HG03439 (cell line): ENCODE data around the gene BUB3.

Source experiments
- ATAC-seq: cut with Tn5 transposase; IDR thresholded peaks from one replicate; pipeline ENCODE4 v1.9.1; 2021; ENCODE audit warnings: mild to moderate bottlenecking, moderate library complexity; ENCODE audit not compliant: unreplicated experiment

The BUB3 gene

DNA sequence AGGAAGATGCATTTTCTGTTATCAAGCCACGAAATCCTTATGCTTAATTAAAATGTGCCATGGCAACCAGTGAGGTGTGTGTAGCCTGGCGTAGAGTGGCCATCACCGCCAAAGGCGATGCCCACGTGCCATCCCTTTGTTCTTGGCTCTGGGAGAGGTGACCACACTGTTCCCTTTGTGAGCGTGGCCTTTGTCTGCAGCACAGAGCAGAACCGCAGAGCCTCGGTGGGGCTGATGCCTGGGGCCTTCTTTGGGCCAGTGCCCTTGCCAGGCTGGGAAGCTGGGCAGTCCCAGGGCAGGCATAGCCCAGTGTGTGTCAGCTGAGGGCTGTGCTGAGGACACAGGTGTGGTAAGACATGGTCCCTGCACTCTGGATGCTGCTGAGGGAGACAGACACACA is 48.3 kb downstream of the BUB3 start:
- ATAC-seq = no peak

DNA sequence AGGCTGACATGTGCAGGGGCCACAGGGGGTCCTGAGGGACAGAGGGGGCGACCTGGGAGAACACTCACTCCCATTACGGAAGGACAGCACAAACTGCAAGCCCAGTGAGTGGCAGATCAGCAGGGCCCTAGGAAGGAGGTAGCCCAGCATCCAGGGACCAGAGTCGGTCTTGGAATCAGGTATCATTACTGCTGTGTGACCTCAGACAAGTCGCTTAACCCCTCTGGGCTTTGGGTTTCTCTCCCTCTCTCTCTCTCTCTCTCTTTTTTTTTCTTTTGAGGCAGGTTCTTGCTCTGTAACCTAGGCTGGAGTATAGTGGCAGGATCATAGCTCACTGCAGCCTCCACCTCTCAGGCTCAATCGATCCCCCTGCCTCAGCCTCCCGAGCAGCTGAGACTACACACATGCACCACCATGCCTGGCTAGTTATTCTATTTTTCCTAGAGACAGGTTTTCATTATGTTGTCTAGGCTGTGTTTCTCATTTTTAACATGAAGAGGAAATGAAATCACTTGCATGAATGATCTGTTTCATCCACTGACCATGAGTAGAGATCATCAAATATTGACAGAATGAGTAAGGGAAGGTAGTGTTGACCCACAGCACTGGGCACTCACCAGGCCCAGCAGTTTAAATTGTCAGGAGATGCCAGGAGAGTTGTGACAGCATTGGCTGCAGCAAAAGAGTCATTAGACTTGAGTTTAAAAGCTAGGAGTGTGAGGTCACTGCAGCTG is 49.4 kb downstream of the BUB3 start:
- no peak for ATAC-seq

DNA sequence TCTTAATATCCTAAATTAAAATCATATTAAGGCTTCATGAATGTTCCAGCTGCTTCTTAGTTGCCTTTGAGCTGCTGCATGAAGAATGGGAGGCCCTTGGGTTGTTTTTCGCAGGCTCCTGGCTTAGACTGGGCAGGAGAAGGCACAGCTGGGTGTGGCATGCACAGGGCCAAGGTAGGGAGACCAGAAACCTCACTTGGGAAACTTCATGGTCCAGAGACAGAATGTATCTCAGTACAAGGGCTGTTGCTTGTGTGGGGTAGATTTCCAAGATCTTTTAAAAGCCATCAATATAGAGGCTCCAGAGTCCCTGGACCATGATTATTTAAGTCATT is 49.9 kb downstream of the BUB3 start:
- ATAC-seq = no peak

DNA sequence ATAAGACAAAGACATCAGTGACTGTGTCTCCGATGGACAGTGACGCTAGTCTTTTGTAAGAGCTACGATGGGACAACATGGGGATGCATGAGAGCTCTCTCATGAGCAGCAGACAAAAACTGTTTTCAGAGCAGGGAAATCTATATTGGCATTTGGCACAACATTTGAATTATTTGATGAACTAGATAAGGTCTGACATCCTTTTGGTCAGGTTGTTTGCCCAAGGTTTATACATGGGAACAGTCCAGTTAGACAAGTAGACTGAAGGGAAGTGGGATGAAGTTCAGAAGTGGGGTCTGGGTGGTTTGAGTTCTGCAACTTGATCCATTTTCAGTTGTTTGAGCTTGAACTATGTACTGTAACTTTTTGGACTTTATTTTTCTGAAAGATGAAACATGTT is 50.8 kb downstream of the BUB3 start:
- ATAC-seq = no peak

DNA sequence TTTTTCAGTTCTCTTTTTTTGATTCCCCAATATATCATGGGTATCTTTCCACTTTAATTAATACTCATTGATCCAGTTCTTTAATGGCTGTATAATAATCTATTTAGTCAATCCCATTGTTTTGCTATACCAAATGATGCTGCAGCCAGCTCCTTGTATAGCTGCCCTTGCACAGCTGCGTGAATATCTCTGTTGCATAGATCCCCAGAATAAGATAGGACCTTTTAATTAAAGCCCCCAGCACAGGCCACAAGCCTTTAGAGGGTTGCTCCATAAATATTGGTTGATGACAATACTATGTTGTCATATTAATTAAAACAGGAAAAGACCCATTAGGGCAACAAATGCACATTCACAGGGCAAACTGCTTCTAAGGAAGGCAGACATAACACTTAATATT is 57.9 kb downstream of the BUB3 start:
- ATAC-seq = no peak

DNA sequence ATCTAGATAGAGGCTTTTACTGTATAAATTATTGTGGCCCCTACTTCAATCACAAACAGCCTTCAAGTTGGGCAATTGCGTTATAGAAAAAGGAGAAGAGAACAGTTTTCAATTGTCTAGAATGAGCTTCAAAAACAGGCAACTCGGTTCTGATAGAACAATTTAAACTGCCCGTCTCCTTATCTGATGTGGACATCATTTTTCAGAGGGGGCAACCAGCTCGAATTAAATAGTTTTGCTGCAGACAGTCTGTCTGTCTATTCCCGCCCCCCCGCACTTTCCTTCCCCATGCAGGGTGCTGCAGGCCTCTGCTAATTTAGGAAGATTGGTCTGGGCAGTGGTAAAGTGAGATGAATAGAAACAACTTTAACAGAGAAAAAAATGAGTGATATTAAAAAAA is 58.4 kb downstream of the BUB3 start:
- no peak for ATAC-seq

DNA sequence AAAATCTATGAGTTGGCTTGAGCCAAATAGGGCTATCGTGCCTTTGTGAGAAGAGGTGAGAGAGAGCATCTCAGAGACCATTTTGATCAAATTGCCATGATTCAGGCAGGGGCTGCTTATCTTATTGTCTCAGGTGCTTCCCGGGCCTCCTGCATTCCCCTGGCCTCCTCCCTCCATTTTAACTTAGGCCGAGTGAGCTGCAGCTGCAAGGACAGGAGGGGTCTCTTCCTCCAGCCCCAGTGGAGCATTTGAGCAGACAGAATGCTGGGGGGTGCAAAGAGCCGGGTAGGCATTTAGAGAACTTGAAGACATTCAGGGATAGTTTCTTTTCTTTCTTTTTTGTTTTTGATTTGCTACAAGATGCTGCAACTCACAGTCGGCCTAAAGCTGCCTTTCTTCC is 59.0 kb downstream of the BUB3 start:
- ATAC-seq = no peak
